OCI-LY7 (cell line): ENCODE measurements around the gene LCN6.

Experiments used
- EZH2phosphoT487 ChIP-seq: fragments of 200-600 bp; sonication (generic); IDR thresholded peaks from 2 replicates; pipeline ENCODE4 v1.6.1; 2018; ENCODE audit warnings: low read depth, borderline replicate concordance, mild to moderate bottlenecking, mixed run types, antibody characterized with exemption, low read length, moderate library complexity, mixed read lengths
- TF ChIP-seq, protein P1 (sequence below): fragments of 200-600 bp; sonication (generic); conservative IDR thresholded peaks from 2 replicates; pipeline ENCODE4 v1.5.1; 2014; ENCODE audit warnings: mild to moderate bottlenecking, antibody characterized with exemption, low read length, moderate library complexity, mixed read lengths

DNA sequence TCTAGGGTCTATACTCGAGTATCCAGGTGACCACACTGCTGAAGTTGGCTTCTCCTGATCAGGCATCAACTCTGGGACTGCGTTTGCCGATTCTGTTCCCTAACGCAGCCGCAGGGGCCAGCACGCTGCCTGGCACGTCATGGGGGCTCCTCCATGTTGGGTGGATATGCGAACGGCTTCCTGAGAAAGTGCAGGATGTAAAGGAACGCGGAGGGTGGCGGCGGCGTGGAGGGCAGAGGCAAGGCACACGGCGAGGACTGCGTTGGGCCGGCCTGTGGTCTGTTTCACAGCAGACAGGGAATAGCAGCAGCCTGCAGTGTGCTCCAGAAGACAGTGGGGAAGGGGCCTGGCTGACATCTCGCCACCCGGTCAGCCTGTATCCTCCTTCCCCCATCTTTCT, 9.4 kb downstream of the LCN6 start:
- TF ChIP-seq, protein P1, sequence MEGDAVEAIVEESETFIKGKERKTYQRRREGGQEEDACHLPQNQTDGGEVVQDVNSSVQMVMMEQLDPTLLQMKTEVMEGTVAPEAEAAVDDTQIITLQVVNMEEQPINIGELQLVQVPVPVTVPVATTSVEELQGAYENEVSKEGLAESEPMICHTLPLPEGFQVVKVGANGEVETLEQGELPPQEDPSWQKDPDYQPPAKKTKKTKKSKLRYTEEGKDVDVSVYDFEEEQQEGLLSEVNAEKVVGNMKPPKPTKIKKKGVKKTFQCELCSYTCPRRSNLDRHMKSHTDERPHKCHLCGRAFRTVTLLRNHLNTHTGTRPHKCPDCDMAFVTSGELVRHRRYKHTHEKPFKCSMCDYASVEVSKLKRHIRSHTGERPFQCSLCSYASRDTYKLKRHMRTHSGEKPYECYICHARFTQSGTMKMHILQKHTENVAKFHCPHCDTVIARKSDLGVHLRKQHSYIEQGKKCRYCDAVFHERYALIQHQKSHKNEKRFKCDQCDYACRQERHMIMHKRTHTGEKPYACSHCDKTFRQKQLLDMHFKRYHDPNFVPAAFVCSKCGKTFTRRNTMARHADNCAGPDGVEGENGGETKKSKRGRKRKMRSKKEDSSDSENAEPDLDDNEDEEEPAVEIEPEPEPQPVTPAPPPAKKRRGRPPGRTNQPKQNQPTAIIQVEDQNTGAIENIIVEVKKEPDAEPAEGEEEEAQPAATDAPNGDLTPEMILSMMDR: no peak
- TF ChIP-seq EZH2phosphoT487: no peak
